Activated CD4-positive, alpha-beta T cell treated with anti-CD3 and anti-CD28 coated beads for 48 hours (primary cell): ENCODE results near the gene PJVK.

Source experiments
- DNase-seq: peaks from one replicate; pipeline ENCODE4 v3.0.0-alpha.2; 2020

PJVK gene

GRCh38 chr2:178482437-178482836 is 31.3 kb downstream of the PJVK start:
- DNase-seq, result no peak

GRCh38 chr2:178484245-178485041 is 33.3 kb downstream of the PJVK start:
- no peak for DNase-seq

GRCh38 chr2:178485356-178485755 is 34.2 kb downstream of the PJVK start:
- no peak for DNase-seq

GRCh38 chr2:178491612-178492011 is 40.4 kb downstream of the PJVK start:
- no peak for DNase-seq

GRCh38 chr2:178496049-178496448 is 44.9 kb downstream of the PJVK start:
- no peak for DNase-seq

GRCh38 chr2:178498137-178498536 is 47.0 kb downstream of the PJVK start:
- DNase-seq, result no peak

- no peak for DNase-seq
Observed at GRCh38 chr2:178499640-178500039, 48.5 kb downstream of the PJVK start.

GRCh38 chr2:178502751-178503150 is 51.6 kb downstream of the PJVK start:
- DNase-seq, result no peak

GRCh38 chr2:178506101-178506500 is 54.9 kb downstream of the PJVK start:
- no peak for DNase-seq

- no peak for DNase-seq
Observed at GRCh38 chr2:178506524-178506923, 55.3 kb downstream of the PJVK start.

GRCh38 chr2:178506949-178507348 is 55.8 kb downstream of the PJVK start:
- no peak for DNase-seq

GRCh38 chr2:178508646-178509045 is 57.5 kb downstream of the PJVK start:
- no peak for DNase-seq

- no peak for DNase-seq
Observed at GRCh38 chr2:178510384-178510783, 59.2 kb downstream of the PJVK start.
